ENCODE measurements around the gene NEDD4L.
A peak's percentile ranks its signal among the peaks of the same experiment; 100 is the strongest.
"Not testable (repeated sequence)": the region's sequence is repeated elsewhere in the genome, so short reads cannot be mapped to it uniquely, and the experiment has no call there.

Gene NEDD4L

GRCh38 chr18:58272779-58273435 lies 228.9 kb downstream of the NEDD4L start:
- DNase-seq, result no peak

- no peak for DNase-seq
Measured at GRCh38 chr18:58275176-58275575, 231.2 kb downstream of the NEDD4L start.

- no peak for DNase-seq
Measured at GRCh38 chr18:58276789-58277739, 233.0 kb downstream of the NEDD4L start.

- DNase-seq, result no peak
Measured at GRCh38 chr18:58279504-58280175, 235.6 kb downstream of the NEDD4L start.

GRCh38 chr18:58280191-58280590 lies 236.2 kb downstream of the NEDD4L start:
- no peak for DNase-seq

- DNase-seq, result not testable (repeated sequence)
Measured at GRCh38 chr18:58282872-58283271, 238.8 kb downstream of the NEDD4L start.

GRCh38 chr18:58284699-58285448 lies 240.8 kb downstream of the NEDD4L start:
- DNase-seq, result peak; percentile 8

- DNase-seq, result no peak
Measured at GRCh38 chr18:58285449-58286130, 241.6 kb downstream of the NEDD4L start.

- no peak for DNase-seq
Measured at GRCh38 chr18:58286632-58287352, 242.8 kb downstream of the NEDD4L start.

GRCh38 chr18:58287353-58288274 lies 243.6 kb downstream of the NEDD4L start:
- DNase-seq, result no peak

- DNase-seq, result no peak
Measured at GRCh38 chr18:58288921-58289797, 245.1 kb downstream of the NEDD4L start.

- no peak for DNase-seq
Measured at GRCh38 chr18:58290116-58290695, 246.2 kb downstream of the NEDD4L start.

- DNase-seq, result no peak
Measured at GRCh38 chr18:58291131-58291530, 247.1 kb downstream of the NEDD4L start.

- DNase-seq, result no peak
Measured at GRCh38 chr18:58292638-58293037, 248.6 kb downstream of the NEDD4L start.

- no peak for DNase-seq
Measured at GRCh38 chr18:58297198-58297597, 253.2 kb downstream of the NEDD4L start.

GRCh38 chr18:58298251-58299134 lies 254.5 kb downstream of the NEDD4L start:
- DNase-seq, result no peak

GRCh38 chr18:58299135-58299473 lies 255.1 kb downstream of the NEDD4L start:
- DNase-seq, result no peak

- no peak for DNase-seq
Measured at GRCh38 chr18:58299936-58300335, 255.9 kb downstream of the NEDD4L start.
